ENCODE measurements around the gene CDH23.

- TF ChIP-seq CTCF (conservative IDR thresholded peaks at IDR 0.05) (no peak), EZH2 (IDR thresholded peaks at IDR 0.05; ENCODE audit: low read depth) (no peak)
Measured at GRCh38 chr10:71860243-71861029, 463.7 kb downstream of the CDH23 start.
